GM19328 (cell line): Measurements from ENCODE around the gene ITGB5.

Experiments used
- ATAC-seq: cut with Tn5 transposase; IDR thresholded peaks from one replicate; pipeline ENCODE4 v1.9.1; 2021; ENCODE audit warnings: mild to moderate bottlenecking, moderate library complexity; ENCODE audit not compliant: unreplicated experiment

Gene ITGB5

GRCh38 chr3:124896824-124897526 is 9.8 kb upstream of the ITGB5 start:
- ATAC-seq: no peak

DNA sequence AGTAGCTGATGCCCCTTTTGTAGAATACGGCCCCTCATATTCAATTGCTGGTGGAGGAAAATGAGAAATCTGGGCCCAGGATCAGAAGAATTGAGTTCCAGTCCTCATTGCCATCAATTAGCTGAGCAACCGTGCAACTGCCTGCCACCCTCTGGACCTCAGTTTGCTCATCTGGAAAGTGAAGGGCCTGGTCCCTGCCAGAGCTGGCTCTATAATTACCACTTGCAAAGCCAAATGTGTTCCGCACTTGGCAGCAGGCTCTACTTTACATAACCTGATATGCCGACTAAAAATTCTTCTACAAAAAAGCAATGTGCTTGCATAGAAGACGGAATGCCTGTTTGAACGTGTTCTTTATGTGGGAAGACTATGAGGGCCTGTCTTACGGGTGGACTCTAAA is 8.6 kb upstream of the ITGB5 start:
- ATAC-seq: no peak

DNA sequence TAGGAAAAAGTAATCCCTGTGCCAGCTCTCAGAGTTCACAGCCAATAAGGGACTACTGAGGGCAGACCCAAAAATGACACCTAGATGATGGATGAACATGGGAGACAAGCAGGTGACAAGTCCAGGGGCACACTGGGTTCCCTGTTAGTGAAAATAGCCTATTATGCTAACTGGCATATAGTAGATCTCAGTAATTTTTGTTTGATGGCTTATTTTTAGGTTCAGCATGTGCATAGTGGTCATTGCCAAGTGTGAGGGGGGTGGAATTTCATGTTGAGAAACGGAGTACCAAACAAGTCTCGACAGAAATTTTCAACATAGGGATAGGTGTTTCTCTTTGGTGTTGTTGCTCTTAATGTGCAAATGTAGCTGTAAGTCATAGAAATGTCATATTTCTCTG is 6.4 kb upstream of the ITGB5 start:
- no peak for ATAC-seq

DNA sequence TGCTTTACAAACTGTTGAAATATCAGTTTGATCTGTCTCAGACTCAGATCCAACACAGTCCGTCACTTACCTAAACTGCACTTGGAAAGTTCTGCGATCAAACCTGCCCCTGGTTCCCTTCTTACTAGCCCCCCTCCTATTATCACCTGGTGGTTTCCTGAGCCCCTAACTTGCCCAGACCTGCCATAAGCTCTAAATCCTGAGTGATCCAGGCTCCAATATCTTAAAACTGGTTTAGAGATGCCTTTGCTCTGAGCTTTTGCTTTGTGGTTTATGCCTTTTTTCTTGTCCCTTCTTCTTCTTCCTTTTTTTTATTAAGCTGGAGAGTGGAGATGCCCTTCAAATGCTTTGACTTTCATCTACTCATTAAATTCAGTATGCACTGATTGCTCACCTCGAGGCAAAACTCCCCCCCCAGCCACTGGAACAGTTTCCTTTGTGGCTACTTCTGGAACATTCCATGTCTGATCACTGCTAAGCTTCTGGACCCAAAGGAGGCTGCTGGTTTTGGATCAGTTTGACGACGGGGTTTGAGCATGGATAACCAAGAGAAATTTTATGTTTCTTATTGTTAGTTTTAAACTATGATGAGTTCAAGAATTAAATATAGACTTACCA is 3.5 kb upstream of the ITGB5 start:
- no peak for ATAC-seq

- ATAC-seq: no peak
These were observed 1.6 kb upstream of the ITGB5 start for GRCh38 chr3:124888482-124889441.

GRCh38 chr3:124887932-124888298 is 750 bp upstream of the ITGB5 start:
- ATAC-seq: no peak

- ATAC-seq: peak; percentile 54
These were observed 753 bp downstream of the ITGB5 start for GRCh38 chr3:124886168-124887056.

DNA sequence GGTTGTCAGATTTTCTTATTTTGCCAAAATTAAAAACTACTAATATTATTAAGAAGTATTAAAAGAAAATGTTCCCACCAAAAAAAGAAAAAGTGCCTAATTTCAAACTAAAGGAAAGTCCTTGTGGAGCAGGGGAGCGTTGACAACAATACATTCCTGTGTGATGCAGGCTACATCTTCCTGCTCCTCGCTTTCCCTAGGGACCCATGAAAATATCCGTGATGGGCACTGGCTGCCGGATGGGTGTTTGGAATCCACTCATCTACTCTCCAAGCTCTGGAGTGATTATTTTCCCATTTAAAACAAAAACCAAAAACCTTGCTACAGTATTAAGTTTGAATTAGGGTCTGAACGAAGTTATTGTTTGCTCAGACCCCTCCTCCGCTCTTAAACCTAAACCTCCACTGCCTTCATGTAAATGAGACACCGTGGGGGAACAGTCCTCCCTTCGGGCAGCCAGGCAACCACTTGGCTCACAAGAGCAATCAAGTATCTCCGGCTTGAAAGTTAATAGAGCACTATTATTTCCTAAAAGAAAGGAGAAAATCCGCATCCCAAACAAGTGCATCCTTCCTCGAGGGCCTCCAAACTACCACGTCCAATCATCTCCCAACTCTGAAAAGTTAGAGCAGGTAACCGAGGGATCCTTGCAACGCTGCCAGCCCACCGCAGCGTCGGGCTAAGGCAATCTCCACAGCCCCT is 1.5 kb downstream of the ITGB5 start:
- no peak for ATAC-seq

GRCh38 chr3:124884474-124885101 is 2.6 kb downstream of the ITGB5 start:
- ATAC-seq: no peak

DNA sequence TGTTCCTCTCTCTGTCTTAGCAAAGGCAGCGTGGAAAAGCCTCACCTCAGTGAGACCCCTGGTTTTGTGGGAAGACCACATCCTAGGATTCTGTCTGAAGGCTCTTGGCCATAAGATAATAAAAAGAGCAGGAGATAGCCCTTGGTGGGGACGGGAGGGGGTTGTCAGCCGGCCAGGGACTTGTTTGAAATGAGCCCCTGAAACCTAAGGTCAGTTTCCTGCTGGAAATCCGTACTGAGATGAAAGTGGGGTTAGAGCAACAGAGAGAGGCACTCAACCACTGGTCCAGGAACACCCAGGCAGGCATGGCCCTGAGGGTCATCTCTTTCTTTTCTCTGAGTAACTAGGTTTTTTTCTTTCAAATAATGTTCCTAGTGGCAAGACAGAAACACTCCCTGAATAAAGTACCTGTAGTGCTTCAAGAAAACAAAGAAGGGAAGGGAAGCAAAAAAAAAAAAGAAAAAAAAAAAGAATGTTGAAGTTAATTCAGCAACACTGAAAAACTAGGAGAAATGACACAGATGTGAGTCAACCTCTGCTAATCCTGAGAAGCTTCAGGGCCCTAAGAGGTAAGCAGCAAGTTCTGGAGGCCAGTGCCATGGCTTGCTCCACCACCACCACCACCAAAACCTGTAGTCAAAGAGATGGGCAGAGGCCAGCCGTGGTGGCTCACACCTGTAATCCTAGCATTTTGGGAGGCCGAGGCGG is 3.2 kb downstream of the ITGB5 start:
- no peak for ATAC-seq

DNA sequence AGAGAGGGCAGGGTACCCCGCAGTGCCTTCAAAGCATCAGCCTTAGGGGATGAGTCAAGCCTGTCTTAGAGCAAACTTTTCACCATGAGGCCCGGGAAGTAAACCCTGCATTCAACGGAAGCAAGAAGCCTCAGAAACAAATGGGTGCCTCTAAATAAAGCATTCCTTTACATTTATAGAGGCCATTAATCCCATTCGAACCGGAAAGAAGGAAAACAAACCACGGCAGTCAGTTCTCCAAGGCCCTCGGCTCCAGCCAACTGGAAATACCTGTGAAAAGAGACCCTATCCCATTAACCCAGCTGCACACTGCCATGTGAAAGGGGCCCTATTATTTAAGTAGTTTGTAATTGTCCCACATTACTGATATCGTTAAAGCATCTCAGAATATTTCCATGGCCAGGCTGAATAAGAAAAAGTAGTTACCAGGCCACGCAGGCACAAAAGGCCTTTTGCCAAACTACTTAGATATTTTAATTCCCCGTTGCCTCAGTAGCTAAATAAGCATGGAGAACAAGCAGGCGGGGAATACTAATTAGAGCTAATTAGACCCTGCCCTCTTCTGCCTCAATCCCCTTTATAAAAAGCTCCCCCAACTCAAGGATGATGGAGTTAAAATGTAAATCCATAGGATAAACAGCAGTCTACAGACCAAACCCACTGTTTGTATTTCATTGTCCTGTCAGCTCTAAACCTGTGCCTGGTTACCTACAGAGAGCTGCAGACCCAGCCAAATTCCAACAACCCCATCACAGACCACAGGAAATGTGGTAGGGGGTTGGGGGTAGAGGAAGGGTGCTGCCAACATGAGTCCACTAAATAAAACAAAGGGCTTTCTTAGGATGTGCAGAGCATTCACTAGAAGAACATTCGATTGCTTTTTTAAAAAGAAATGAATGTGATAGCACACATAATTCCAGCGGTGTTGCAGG is 4.1 kb downstream of the ITGB5 start:
- ATAC-seq: no peak

- ATAC-seq: no peak
These were observed 5.0 kb downstream of the ITGB5 start for GRCh38 chr3:124881976-124882697.

GRCh38 chr3:124879337-124879680 is 7.9 kb downstream of the ITGB5 start:
- ATAC-seq: no peak

DNA sequence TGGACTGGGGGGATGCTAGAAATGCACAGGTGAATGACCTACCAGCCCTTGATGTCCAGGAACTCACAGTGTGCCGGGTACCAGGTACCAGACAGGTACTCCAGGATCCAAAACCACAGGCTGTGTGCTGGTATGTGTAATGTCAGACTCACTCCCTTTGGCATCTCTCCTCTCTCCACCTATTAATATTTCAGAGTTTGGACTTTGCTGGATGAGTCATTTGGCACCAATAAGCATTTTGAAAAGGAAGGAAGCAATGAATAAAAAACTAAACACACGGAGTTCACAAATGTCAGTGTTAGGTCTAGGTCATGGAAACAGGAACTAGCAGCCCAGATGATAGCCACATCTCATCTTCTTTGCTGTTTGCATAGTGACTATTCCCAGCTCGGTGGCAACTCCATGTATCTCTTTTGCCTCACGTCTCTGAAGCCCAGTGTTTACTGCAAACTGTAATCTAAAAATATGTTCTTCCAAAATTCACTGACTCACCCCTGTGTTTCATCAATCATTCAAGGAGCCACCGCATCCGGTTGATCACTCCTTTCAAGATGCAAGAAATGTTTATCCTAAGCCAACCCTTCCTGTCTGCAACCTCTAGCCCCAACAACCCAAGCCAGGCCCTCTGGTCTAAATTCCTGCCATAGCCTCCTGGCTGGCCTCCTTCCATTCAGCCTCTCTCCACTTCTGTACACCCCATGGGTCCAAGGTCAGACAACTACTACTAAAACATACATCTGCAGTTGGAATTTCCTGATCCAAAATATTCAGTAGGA is 8.4 kb downstream of the ITGB5 start:
- no peak for ATAC-seq

GRCh38 chr3:124877674-124878073 is 9.5 kb downstream of the ITGB5 start:
- no peak for ATAC-seq

- ATAC-seq: no peak
These were observed 10.7 kb downstream of the ITGB5 start for GRCh38 chr3:124876401-124876878.

- no peak for ATAC-seq
These were observed 13.9 kb downstream of the ITGB5 start for GRCh38 chr3:124873226-124873625.
